Heart left ventricle (tissue), 13 donors: Measurements from ENCODE around the gene TMEM107.

Source experiments
- POLR2A ChIP-seq, 2 donors: fragments of 450-650 bp; IDR thresholded peaks; one replicate each; pipeline ENCODE4 v1.6.1; 2017; ENCODE audit warnings: antibody characterized with exemption in 2 of 2, mild to moderate bottlenecking in 2 of 2, moderate library complexity in 2 of 2
- TF ChIP-seq, protein P1 (sequence below), 12 donors: fragments of 200-600 bp; sonication (generic) in 4 of 12; IDR thresholded peaks; one replicate each; pipeline versions ENCODE4 v1.5.0 to v1.8.0; 2018 to 2022; ENCODE audit warnings: antibody characterized with exemption in 12 of 12, mild to moderate bottlenecking in 5 of 12
- donor health status: ischemic (EF 13 %, LVEDD 7.1; RV severe dilation, severe dysfunction).
- donor health status: DM: no; HTN: yes; CAD: no.
- donor health status: DM: no; HTN: no; CAD: no.
- donor health status: ischemic (EF 25% LVEDD 6.9; RV normal size, moderate dysfunction).
- donor health status: ischemic (EF 25% LVEDD 5.7; RV mildly dilated, moderate dysfunction).
- donor health status: ischemic (EF 35%, LVEDD 5.7; RV mildly dilated, moderate dysfunction).
- donor health status: nonischemic (EF 11% LVEDD 7.7; RV severe dilation, severe dysfunction).
- donor health status: DM: yes; HTN: yes; CAD: no.
- donor health status: PGD.
- donor health status: ischemic (EF 29% LVEDD 5.4; RV normal size, mild dysfunction).
- donor health status: nonischemic (EF 23%, LVEDD 6.1; RV moderate dilation, normal function).

DNA sequence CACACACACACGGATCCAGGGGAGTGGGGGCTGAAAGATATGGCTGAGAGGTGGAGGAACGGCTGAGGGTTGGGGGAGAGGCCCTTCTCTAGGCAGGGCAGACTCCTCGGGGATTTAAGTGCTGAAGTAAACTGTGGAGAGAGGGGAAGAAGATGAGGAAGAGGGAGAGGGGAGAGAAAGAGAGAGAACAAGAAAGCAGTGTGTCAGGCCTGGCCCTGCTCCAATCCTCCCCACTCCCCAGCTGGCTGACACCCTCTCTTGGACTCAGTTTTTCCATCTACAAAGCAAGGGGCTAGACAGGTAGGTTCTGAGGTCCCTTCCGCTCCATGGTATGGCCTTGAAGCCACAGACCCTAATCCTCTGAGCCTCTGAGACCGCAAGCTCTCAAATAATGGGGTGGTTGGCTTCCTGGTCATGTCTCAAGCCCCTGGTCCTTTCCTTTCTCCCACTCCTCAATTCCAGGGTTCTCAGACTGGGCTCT, 15.4 kb downstream of the TMEM107 start:
- TF ChIP-seq POLR2A (IDR thresholded peaks at IDR 0.05), result no peak
- TF ChIP-seq, protein P1, sequence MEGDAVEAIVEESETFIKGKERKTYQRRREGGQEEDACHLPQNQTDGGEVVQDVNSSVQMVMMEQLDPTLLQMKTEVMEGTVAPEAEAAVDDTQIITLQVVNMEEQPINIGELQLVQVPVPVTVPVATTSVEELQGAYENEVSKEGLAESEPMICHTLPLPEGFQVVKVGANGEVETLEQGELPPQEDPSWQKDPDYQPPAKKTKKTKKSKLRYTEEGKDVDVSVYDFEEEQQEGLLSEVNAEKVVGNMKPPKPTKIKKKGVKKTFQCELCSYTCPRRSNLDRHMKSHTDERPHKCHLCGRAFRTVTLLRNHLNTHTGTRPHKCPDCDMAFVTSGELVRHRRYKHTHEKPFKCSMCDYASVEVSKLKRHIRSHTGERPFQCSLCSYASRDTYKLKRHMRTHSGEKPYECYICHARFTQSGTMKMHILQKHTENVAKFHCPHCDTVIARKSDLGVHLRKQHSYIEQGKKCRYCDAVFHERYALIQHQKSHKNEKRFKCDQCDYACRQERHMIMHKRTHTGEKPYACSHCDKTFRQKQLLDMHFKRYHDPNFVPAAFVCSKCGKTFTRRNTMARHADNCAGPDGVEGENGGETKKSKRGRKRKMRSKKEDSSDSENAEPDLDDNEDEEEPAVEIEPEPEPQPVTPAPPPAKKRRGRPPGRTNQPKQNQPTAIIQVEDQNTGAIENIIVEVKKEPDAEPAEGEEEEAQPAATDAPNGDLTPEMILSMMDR (IDR thresholded peaks at IDR 0.05), result no peak
